DND-41 (cell line): ENCODE results near the gene WFDC12.

Source experiments
- EZH2 ChIP-seq: IDR thresholded peaks from 3 replicates; pipeline ENCODE4 v1.6.1; 2012; ENCODE audit warnings: borderline replicate concordance, low read depth, mild to moderate bottlenecking, moderate library complexity, low read length, inconsistent platforms; ENCODE audit not compliant: severe bottlenecking
- TF ChIP-seq, protein P1 (sequence below): IDR thresholded peaks from 2 replicates; pipeline ENCODE4 v1.5.1; 2012; ENCODE audit warnings: borderline replicate concordance, low read length, moderate library complexity, mild to moderate bottlenecking; ENCODE audit not compliant: poor library complexity, severe bottlenecking; ENCODE audit errors: extremely low read depth

DNA sequence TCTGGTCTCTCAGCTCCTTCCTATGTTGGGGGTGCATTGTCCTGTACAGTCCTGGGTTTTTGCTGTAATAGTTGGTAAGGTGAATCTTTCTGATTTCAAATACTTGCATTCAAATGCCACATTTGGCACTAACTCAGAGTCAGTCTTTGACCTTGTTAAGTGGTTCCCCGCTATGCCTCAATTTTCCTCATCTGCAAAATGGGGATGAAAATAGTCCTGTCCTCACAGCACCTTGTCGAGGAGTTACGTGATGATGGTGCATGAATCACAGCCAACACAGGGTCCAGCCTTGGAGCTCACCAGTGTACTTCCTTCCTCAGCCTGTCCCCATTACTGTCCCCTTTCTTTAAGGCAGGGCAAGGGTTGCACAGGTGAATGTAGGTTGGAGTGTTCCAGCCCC is 10.4 kb downstream of the WFDC12 start:
- TF ChIP-seq, protein P1, sequence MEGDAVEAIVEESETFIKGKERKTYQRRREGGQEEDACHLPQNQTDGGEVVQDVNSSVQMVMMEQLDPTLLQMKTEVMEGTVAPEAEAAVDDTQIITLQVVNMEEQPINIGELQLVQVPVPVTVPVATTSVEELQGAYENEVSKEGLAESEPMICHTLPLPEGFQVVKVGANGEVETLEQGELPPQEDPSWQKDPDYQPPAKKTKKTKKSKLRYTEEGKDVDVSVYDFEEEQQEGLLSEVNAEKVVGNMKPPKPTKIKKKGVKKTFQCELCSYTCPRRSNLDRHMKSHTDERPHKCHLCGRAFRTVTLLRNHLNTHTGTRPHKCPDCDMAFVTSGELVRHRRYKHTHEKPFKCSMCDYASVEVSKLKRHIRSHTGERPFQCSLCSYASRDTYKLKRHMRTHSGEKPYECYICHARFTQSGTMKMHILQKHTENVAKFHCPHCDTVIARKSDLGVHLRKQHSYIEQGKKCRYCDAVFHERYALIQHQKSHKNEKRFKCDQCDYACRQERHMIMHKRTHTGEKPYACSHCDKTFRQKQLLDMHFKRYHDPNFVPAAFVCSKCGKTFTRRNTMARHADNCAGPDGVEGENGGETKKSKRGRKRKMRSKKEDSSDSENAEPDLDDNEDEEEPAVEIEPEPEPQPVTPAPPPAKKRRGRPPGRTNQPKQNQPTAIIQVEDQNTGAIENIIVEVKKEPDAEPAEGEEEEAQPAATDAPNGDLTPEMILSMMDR: no peak
- no peak for TF ChIP-seq EZH2
